ENCODE results near the gene PEMT. TPM values are rescaled to one million over a fixed set of nuclear protein-coding genes. Genes with fewer than 3 reads are reported as not detected.

PEMT gene
- total RNA-seq: 22.3 and 27.7 TPM in 2 replicates

GRCh38 chr17:17591355-17592298 is at the start of gene PEMT:
PEMT (minus strand) TSS chr17:17591708; CDS start chr17:17591626, 82 bp downstream.

GRCh38 chr17:17496189-17497064 is 95.1 kb downstream of the PEMT start, which contains the start of gene RASD1:
RASD1 (minus strand) TSS chr17:17496395; CDS start chr17:17496181, 214 bp downstream.

GRCh38 chr17:17476865-17477467 is 114.5 kb downstream of the PEMT start, which contains the start of gene MED9:
MED9 (plus strand) TSS chr17:17477000; CDS start chr17:17477042, 42 bp downstream.

Small RNAs within 50 kb of the gene (small RNA-seq; reads per million reads assigned to genes)
- gene RF00019: not detected
- gene RNU6-468P: not detected

Other genes starting within 250 kb of the PEMT start
- 11.8 and 12.3 TPM in 2 replicates for gene MED9, start 114.7 kb downstream of the PEMT start, total RNA-seq
- 8.8 and 11.8 TPM in 2 replicates for gene RASD1, start 95.3 kb downstream of the PEMT start, total RNA-seq
- gene RAI1, start 89.8 kb upstream of the PEMT start, total RNA-seq: 15.6 and 24.0 TPM in 2 replicates
- 38.3 and 49.1 TPM in 2 replicates for gene SREBF1, start 245.3 kb upstream of the PEMT start, total RNA-seq

Data from thoracic aorta endothelial cell (primary cell).